Kidney (tissue), 2 donors: Measurements from ENCODE around the gene TRPM4. TPM values are rescaled to one million over a fixed set of nuclear protein-coding genes. Genes with fewer than 3 reads are reported as not detected.

Experiments
- polyA plus RNA-seq: library from polyadenylated mRNA; stranded (reverse); fragments of 350-450 nt; fragmentation: Illumina TruSeq; extraction: RNeasy Lipid Tissue Mini Kit (QIAGEN cat#74804); gene quantifications from one replicate; pipeline ENCODE4 v1.2.3, GENCODE V29; 2014; ENCODE audit warnings: low read depth, low replicate concordance; ENCODE audit not compliant: insufficient read depth
- total RNA-seq: library from RNA; stranded (reverse); fragmentation: NEBNext Ultra II Directional; extraction: Animal tissue kit (Norgen Biotek cat#: 25700); gene quantifications from one replicate; pipeline ENCODE4 v1.2.1, GENCODE V29; 2021
- donor health status: DM: yes; HTN: yes; CAD: no.

The TRPM4 gene
- total and polyA plus RNA-seq, 2 donors from 2014 or later = 47.6 to 89.1 TPM

Other genes starting within 250 kb of the TRPM4 start
- 0.60 TPM for gene DHDH, start 224.1 kb upstream of the TRPM4 start, total RNA-seq
- gene DHDH, start 224.1 kb upstream of the TRPM4 start, polyA plus RNA-seq = 26.3 TPM
- 76.7 TPM for gene BAX, start 202.9 kb upstream of the TRPM4 start, total RNA-seq
- gene BAX, start 202.9 kb upstream of the TRPM4 start, polyA plus RNA-seq = 141 TPM
- 1,841 TPM for gene FTL, start 192.5 kb upstream of the TRPM4 start, total RNA-seq
- gene FTL, start 192.5 kb upstream of the TRPM4 start, polyA plus RNA-seq = 17,016 TPM
- 41.5 TPM for gene GYS1, start 164.5 kb upstream of the TRPM4 start, total RNA-seq
- 23.9 TPM for gene GYS1, start 164.5 kb upstream of the TRPM4 start, polyA plus RNA-seq
- 57.0 TPM for gene RUVBL2, start 163.9 kb upstream of the TRPM4 start, total RNA-seq
- gene RUVBL2, start 163.9 kb upstream of the TRPM4 start, polyA plus RNA-seq = 83.6 TPM
- gene LHB, start 140.7 kb upstream of the TRPM4 start, total RNA-seq = not detected
- not detected for gene LHB, start 140.7 kb upstream of the TRPM4 start, polyA plus RNA-seq
- not detected for gene CGB3, start 133.5 kb upstream of the TRPM4 start, total RNA-seq
- not detected for gene CGB3, start 133.5 kb upstream of the TRPM4 start, polyA plus RNA-seq
- gene CGB2, start 125.9 kb upstream of the TRPM4 start, total RNA-seq = not detected
- gene CGB2, start 125.9 kb upstream of the TRPM4 start, polyA plus RNA-seq = not detected
- gene CGB1, start 120.9 kb upstream of the TRPM4 start, total RNA-seq = not detected
- not detected for gene CGB1, start 120.9 kb upstream of the TRPM4 start, polyA plus RNA-seq
- not detected for gene CGB5, start 113.9 kb upstream of the TRPM4 start, total RNA-seq
- gene CGB5, start 113.9 kb upstream of the TRPM4 start, polyA plus RNA-seq = not detected
- not detected for gene CGB8, start 108.7 kb upstream of the TRPM4 start, total RNA-seq
- gene CGB8, start 108.7 kb upstream of the TRPM4 start, polyA plus RNA-seq = not detected
- gene CGB7, start 100.0 kb upstream of the TRPM4 start, total RNA-seq = not detected
- gene CGB7, start 100.0 kb upstream of the TRPM4 start, polyA plus RNA-seq = not detected
- gene NTF4, start 93.0 kb upstream of the TRPM4 start, total RNA-seq = 0.28 TPM
- not detected for gene NTF4, start 93.0 kb upstream of the TRPM4 start, polyA plus RNA-seq
- not detected for gene KCNA7, start 85.1 kb upstream of the TRPM4 start, total RNA-seq
- not detected for gene KCNA7, start 85.1 kb upstream of the TRPM4 start, polyA plus RNA-seq
- gene SNRNP70, start 72.3 kb upstream of the TRPM4 start, total RNA-seq = 203 TPM
- gene SNRNP70, start 72.3 kb upstream of the TRPM4 start, polyA plus RNA-seq = 144 TPM
- 4.7 TPM for gene LIN7B, start 43.4 kb upstream of the TRPM4 start, total RNA-seq
- 9.7 TPM for gene LIN7B, start 43.4 kb upstream of the TRPM4 start, polyA plus RNA-seq
- gene C19orf73, start 38.6 kb upstream of the TRPM4 start, total RNA-seq = 0.82 TPM
- 3.9 TPM for gene C19orf73, start 38.6 kb upstream of the TRPM4 start, polyA plus RNA-seq
- 7.1 TPM for gene PPFIA3, start 38.2 kb upstream of the TRPM4 start, total RNA-seq
- 20.0 TPM for gene PPFIA3, start 38.2 kb upstream of the TRPM4 start, polyA plus RNA-seq
- gene HRC, start 2.4 kb upstream of the TRPM4 start, total RNA-seq = 7.0 TPM
- gene HRC, start 2.4 kb upstream of the TRPM4 start, polyA plus RNA-seq = 4.2 TPM
- 3.7 TPM for gene SLC6A16, start 167.4 kb downstream of the TRPM4 start, total RNA-seq
- 1.5 TPM for gene SLC6A16, start 167.4 kb downstream of the TRPM4 start, polyA plus RNA-seq
- 35.7 TPM for gene CD37, start 177.6 kb downstream of the TRPM4 start, total RNA-seq
- 3.8 TPM for gene CD37, start 177.6 kb downstream of the TRPM4 start, polyA plus RNA-seq
- gene TEAD2, start 204.6 kb downstream of the TRPM4 start, total RNA-seq = 30.2 TPM
- gene TEAD2, start 204.6 kb downstream of the TRPM4 start, polyA plus RNA-seq = 15.7 TPM
- 0.57 TPM for gene DKKL1, start 206.1 kb downstream of the TRPM4 start, total RNA-seq
- 0.95 TPM for gene DKKL1, start 206.1 kb downstream of the TRPM4 start, polyA plus RNA-seq
- not detected for gene KASH5, start 230.5 kb downstream of the TRPM4 start, total RNA-seq
- gene KASH5, start 230.5 kb downstream of the TRPM4 start, polyA plus RNA-seq = not detected